IMR-90 (cell line): Measurements from ENCODE around the gene LIN7C. TPM values are rescaled to one million over a fixed set of nuclear protein-coding genes. Genes with fewer than 3 reads are reported as not detected.

Experiments used
- ATAC-seq: fragments of 200-7000 bp; cut with Tn5 transposase; 2 replicates; pipeline ENCODE4 v1.9.1; 2020; ENCODE audit warnings: low read depth, mild to moderate bottlenecking, moderate library complexity
- BruUV-seq: library from RNA; stranded (reverse); fragments of 400-500 nt; replicated peaks from 2 replicates; lab custom pipeline; 2021; lab: Mats Ljungman, UMichigan
- CTCF ChIA-PET: fragments of 300-600 bp; formaldehyde crosslinking; extraction: SDS; loops from one replicate; lab custom pipeline; 2021; ENCODE audit warnings: antibody characterized with exemption; lab: Yijun Ruan, JAX
- POLR2A ChIA-PET: fragments of 300-600 bp; sonication (Branson Sonifier 250); formaldehyde crosslinking; loops from one replicate; lab custom pipeline; 2022; ENCODE audit warnings: antibody characterized with exemption; ENCODE audit not compliant: unreplicated experiment; lab: Charles Lee
- DNase-seq: peaks from one replicate; pipeline ENCODE4 v3.0.0; 2013
- H2AFZ ChIP-seq: replicated peaks from 2 replicates; pipeline ENCODE3; 2013; ENCODE audit warnings: low read length, mild to moderate bottlenecking; ENCODE audit not compliant: poor library complexity
- H2AK5ac ChIP-seq: 2 replicates; pipeline ENCODE4 v1.6.1; 2013; ENCODE audit warnings: low read depth, low read length, inconsistent platforms
- H2AK9ac ChIP-seq: replicated peaks from 2 replicates; pipeline ENCODE3; 2013; ENCODE audit warnings: mild to moderate bottlenecking, low read depth, low read length, moderate library complexity; ENCODE audit not compliant: poor library complexity
- H2BK120ac ChIP-seq: 2 replicates; pipeline ENCODE4 v1.6.1; 2013; ENCODE audit warnings: low read depth, low read length, inconsistent platforms
- H2BK15ac ChIP-seq: 3 replicates; pipeline ENCODE4 v1.6.1; 2013; ENCODE audit warnings: low read depth, low read length, inconsistent platforms
- H2BK20ac ChIP-seq: 2 replicates; pipeline ENCODE4 v1.6.1; 2013; ENCODE audit warnings: low read depth, mild to moderate bottlenecking, inconsistent platforms, low read length, moderate library complexity
- H2BK5ac ChIP-seq: 2 replicates; pipeline ENCODE4 v1.6.1; 2013; ENCODE audit warnings: mild to moderate bottlenecking, low read depth, low read length, inconsistent platforms; ENCODE audit not compliant: poor library complexity, severe bottlenecking
- H3K14ac ChIP-seq: replicated peaks from 2 replicates; pipeline ENCODE4 v1.6.1; 2013; ENCODE audit warnings: low read depth, low read length, inconsistent platforms
- H3K18ac ChIP-seq: 2 replicates; pipeline ENCODE4 v1.6.1; 2013; ENCODE audit warnings: low read depth, low read length, control low read depth
- H3K23ac ChIP-seq: 2 replicates; pipeline ENCODE4 v1.6.1; 2013; ENCODE audit warnings: low read depth, low read length, inconsistent platforms
- H3K27ac ChIP-seq: 2 replicates; pipeline ENCODE4 v1.5.1; 2013; ENCODE audit warnings: mild to moderate bottlenecking, control low read depth, low read length; ENCODE audit not compliant: insufficient read depth
- H3K27me3 ChIP-seq: 2 replicates; pipeline ENCODE4 v1.6.1; 2013; ENCODE audit warnings: low read length; ENCODE audit not compliant: control insufficient read depth, insufficient read depth
- H3K36me3 ChIP-seq: 2 replicates; pipeline ENCODE4 v1.6.1; 2013; ENCODE audit warnings: low read length, mixed read lengths; ENCODE audit not compliant: control insufficient read depth, insufficient read depth
- H3K4ac ChIP-seq: 2 replicates; pipeline ENCODE4 v1.6.1; 2013; ENCODE audit warnings: low read depth, low read length, inconsistent platforms
- H3K4me1 ChIP-seq: 2 replicates; pipeline ENCODE4 v1.6.1; 2013; ENCODE audit warnings: low read length, mixed read lengths; ENCODE audit not compliant: control insufficient read depth, insufficient read depth
- H3K4me2 ChIP-seq: 2 replicates; pipeline ENCODE4 v1.6.1; 2013; ENCODE audit warnings: low read depth, mild to moderate bottlenecking, control low read depth, low read length, moderate library complexity
- H3K4me3 ChIP-seq: 2 replicates; pipeline ENCODE4 v1.5.1; 2013; ENCODE audit warnings: low read depth, mild to moderate bottlenecking, control low read depth, low read length, moderate library complexity; ENCODE audit not compliant: insufficient read depth
- H3K56ac ChIP-seq: 2 replicates; pipeline ENCODE4 v1.6.1; 2013; ENCODE audit warnings: low read length, inconsistent platforms; ENCODE audit not compliant: insufficient read depth; ENCODE audit errors: extremely low read depth
- H3K79me1 ChIP-seq, 2 experiments: 2 replicates each; pipeline ENCODE4 v1.6.1; 2013; ENCODE audit warnings: low read length in 2 of 2, inconsistent platforms in 1 of 2, low read depth in 1 of 2
- H3K9ac ChIP-seq: 2 replicates; pipeline ENCODE4 v1.6.1; 2013; ENCODE audit warnings: low read depth, low read length, control low read depth
- H3K9me1 ChIP-seq: 2 replicates; pipeline ENCODE4 v1.6.1; 2013; ENCODE audit warnings: low read length, inconsistent platforms; ENCODE audit not compliant: insufficient read depth
- H3K9me3 ChIP-seq: 2 replicates; pipeline ENCODE4 v1.6.1; 2013; ENCODE audit warnings: low read length; ENCODE audit not compliant: control insufficient read depth, insufficient read depth
- H4K20me1 ChIP-seq: 2 replicates; pipeline ENCODE4 v1.6.1; 2013; ENCODE audit warnings: low read length, inconsistent platforms; ENCODE audit not compliant: insufficient read depth
- H4K5ac ChIP-seq: 2 replicates; pipeline ENCODE4 v1.6.1; 2013; ENCODE audit warnings: mild to moderate bottlenecking, low read depth, low read length, control low read depth
- H4K8ac ChIP-seq, 2 experiments: 2 replicates each; pipeline ENCODE4 v1.6.1; 2013; ENCODE audit warnings: low read depth in 2 of 2, low read length in 2 of 2, control low read depth in 1 of 2, inconsistent platforms in 1 of 2
- H4K91ac ChIP-seq: 2 replicates; pipeline ENCODE4 v1.6.1; 2013; ENCODE audit warnings: low read depth, low read length, inconsistent platforms; ENCODE audit not compliant: insufficient read depth
- BHLHE40 ChIP-seq: fragments of 150-350 bp; IDR thresholded peaks from 2 replicates; pipeline ENCODE4 v1.6.1; 2016; ENCODE audit warnings: mild to moderate bottlenecking, low read depth, low read length
- CEBPB ChIP-seq: IDR thresholded peaks from 2 replicates; pipeline ENCODE4 v1.6.1; 2012; ENCODE audit warnings: low read depth, low read length, improper control_type of control experiment
- ELK1 ChIP-seq: fragments of 150-350 bp; IDR thresholded peaks from 2 replicates; pipeline ENCODE4 v1.6.1; 2016; ENCODE audit warnings: low read depth, mild to moderate bottlenecking, low read length, moderate library complexity, borderline replicate concordance
- FOS ChIP-seq: fragments of 150-350 bp; IDR thresholded peaks from 2 replicates; pipeline ENCODE4 v1.6.1; 2016; ENCODE audit warnings: low read depth, low read length
- MAFK ChIP-seq: IDR thresholded peaks from 2 replicates; pipeline ENCODE4 v1.6.1; 2012; ENCODE audit warnings: low read depth, low read length, improper control_type of control experiment
- MAZ ChIP-seq: IDR thresholded peaks from 2 replicates; pipeline ENCODE4 v1.6.1; 2012; ENCODE audit warnings: low read depth, mild to moderate bottlenecking, low read length, improper control_type of control experiment, moderate library complexity, borderline replicate concordance
- NFE2L2 ChIP-seq: fragments of 150-350 bp; IDR thresholded peaks from 2 replicates; pipeline ENCODE4 v1.6.1; 2016; ENCODE audit warnings: low read depth, mild to moderate bottlenecking, low read length
- RCOR1 ChIP-seq: IDR thresholded peaks from 2 replicates; pipeline ENCODE4 v1.6.1; 2012; ENCODE audit warnings: mild to moderate bottlenecking, low read length, improper control_type of control experiment; ENCODE audit not compliant: insufficient replicate concordance
- WGBS, 2 experiments: methylation state at CpG; one replicate each; pipeline versions ENCODE4 v1.1.5 to v1.1.7; 2013; ENCODE audit warnings: missing lambda C conversion rate in 2 of 2; ENCODE audit not compliant: insufficient read length in 1 of 2; ENCODE audit errors: extremely low coverage in 2 of 2; 5-methylcytosine and 5-hydroxymethylcytosine counted together
- dilution Hi-C: fragments of 300-500 bp; cut with HindIII; formaldehyde crosslinking; loops from one replicate; pipeline ENCODE4 v1.14.3; 2018; ENCODE audit warnings: low sequenced_read_pairs; ENCODE audit not compliant: unreplicated experiment
- in situ Hi-C: fragments of 300-500 bp; cut with MboI; formaldehyde crosslinking; loops from 3 replicates; pipeline ENCODE4 v1.14.3; 2019; ENCODE audit warnings: low sequenced_read_pairs, inconsistent platforms, mixed read lengths
- intact Hi-C: fragments of 100-400 bp; cut with micrococcal nuclease; formaldehyde crosslinking; loops from 2 replicates; pipeline ENCODE4 v1.10.0; 2022
- polyA plus RNA-seq, 3 experiments: library from polyadenylated mRNA; depleted of rRNA; stranded (reverse); fragments of >200 nt; gene quantifications; 2 replicates each; pipeline ENCODE4 v1.2.3, GENCODE V29; 2012; ENCODE audit warnings: low replicate concordance in 1 of 3
- total RNA-seq: library from RNA; depleted of rRNA; stranded (reverse); fragments of >200 nt; gene quantifications from 2 replicates; pipeline ENCODE4 v1.2.3, GENCODE V29; 2012
- TF ChIP-seq, protein P1 (sequence below): fragments of 150-350 bp; IDR thresholded peaks from 2 replicates; pipeline ENCODE4 v1.6.1; 2017; ENCODE audit warnings: mild to moderate bottlenecking, antibody characterized with exemption, low read length, low read depth

Gene LIN7C
- total and polyA plus RNA-seq, 2 of the 4 experiments (the other 2 are of a cell fraction): 12.2 to 25.5 TPM

DNA sequence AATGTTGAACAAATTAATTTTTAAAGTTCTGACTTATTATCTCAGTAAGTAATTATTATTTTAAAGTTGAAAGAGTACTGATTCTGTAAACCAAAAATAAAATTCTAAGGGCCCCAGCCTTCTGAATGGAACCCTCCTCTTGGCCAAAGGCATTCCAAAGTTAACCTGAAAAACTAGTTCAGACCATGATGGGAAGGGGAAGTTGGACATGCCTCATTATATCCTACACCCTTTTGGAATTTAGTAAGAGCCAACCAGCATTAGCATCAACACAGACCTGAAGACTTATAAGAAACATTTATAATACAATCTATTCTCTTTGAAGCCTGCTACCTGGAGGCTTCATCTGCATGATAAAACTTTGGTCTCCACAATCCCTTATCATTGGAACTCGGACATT lies 52.9 kb downstream of the LIN7C start:
- H3K4me3 ChIP-seq: no peak overlapping the region
- no peaks in the 10 kb centered on the region for H3K36me3 ChIP-seq
- 80% methylated on average over 1 of the region's 1 CpG; no CpG with 5 or more reads in 1 of the 2 experiments for WGBS, 2 experiments
- ChIA-PET CTCF (no interaction called here), POLR2A (no interaction called here)
- no peak overlapping the region for H3K18ac ChIP-seq
- no peak overlapping the region for H2BK15ac ChIP-seq
- H2AK5ac ChIP-seq: no peak overlapping the region
- H3K4ac ChIP-seq: no peak overlapping the region
- H2AK9ac ChIP-seq: no peak overlapping the region
- peaks cover 0 to 9% of the 10 kb centered on the region in 2 experiments; a peak in 1 of 4 replicates for H3K79me1 ChIP-seq
- H3K27ac ChIP-seq: no peak overlapping the region
- intact Hi-C loops: no loop called here
- no peak overlapping the region for H3K56ac ChIP-seq
- BruUV-seq: no TSS peak
- H2BK20ac ChIP-seq: no peak overlapping the region
- H3K4me2 ChIP-seq: no peak overlapping the region
- H3K9me1 ChIP-seq: no peaks in the 10 kb centered on the region
- no peak overlapping the region for H3K14ac ChIP-seq
- H3K9ac ChIP-seq: no peak overlapping the region
- no peaks in the 10 kb centered on the region for H3K9me3 ChIP-seq
- H2AFZ ChIP-seq: no peak overlapping the region
- no peak overlapping the region for H4K5ac ChIP-seq
- no peak overlapping the region for H3K23ac ChIP-seq
- H3K27me3 ChIP-seq: no peaks in the 10 kb centered on the region
- dilution Hi-C loops: no loop called here
- in situ Hi-C loops: no loop called here
- no peak for DNase-seq
- no peak overlapping the region for H4K91ac ChIP-seq
- no peak overlapping the region for H2BK5ac ChIP-seq
- no peak overlapping the region for H4K8ac ChIP-seq
- H2BK120ac ChIP-seq: no peak overlapping the region
- no peak for TF ChIP-seq ELK1
- TF ChIP-seq CEBPB: no peak
- TF ChIP-seq, protein P1, sequence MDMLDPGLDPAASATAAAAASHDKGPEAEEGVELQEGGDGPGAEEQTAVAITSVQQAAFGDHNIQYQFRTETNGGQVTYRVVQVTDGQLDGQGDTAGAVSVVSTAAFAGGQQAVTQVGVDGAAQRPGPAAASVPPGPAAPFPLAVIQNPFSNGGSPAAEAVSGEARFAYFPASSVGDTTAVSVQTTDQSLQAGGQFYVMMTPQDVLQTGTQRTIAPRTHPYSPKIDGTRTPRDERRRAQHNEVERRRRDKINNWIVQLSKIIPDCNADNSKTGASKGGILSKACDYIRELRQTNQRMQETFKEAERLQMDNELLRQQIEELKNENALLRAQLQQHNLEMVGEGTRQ: no peak
- no peak for TF ChIP-seq MAZ
- TF ChIP-seq NFE2L2: no peak
- TF ChIP-seq RCOR1: no peak
- TF ChIP-seq FOS: no peak
- no peak for TF ChIP-seq MAFK
- no peak for TF ChIP-seq BHLHE40
- no peak for ATAC-seq
- no peaks in the 10 kb centered on the region for H3K4me1 ChIP-seq
- H4K20me1 ChIP-seq: no peaks in the 10 kb centered on the region
